ENCODE data around the gene ATAD3A.

DNA sequence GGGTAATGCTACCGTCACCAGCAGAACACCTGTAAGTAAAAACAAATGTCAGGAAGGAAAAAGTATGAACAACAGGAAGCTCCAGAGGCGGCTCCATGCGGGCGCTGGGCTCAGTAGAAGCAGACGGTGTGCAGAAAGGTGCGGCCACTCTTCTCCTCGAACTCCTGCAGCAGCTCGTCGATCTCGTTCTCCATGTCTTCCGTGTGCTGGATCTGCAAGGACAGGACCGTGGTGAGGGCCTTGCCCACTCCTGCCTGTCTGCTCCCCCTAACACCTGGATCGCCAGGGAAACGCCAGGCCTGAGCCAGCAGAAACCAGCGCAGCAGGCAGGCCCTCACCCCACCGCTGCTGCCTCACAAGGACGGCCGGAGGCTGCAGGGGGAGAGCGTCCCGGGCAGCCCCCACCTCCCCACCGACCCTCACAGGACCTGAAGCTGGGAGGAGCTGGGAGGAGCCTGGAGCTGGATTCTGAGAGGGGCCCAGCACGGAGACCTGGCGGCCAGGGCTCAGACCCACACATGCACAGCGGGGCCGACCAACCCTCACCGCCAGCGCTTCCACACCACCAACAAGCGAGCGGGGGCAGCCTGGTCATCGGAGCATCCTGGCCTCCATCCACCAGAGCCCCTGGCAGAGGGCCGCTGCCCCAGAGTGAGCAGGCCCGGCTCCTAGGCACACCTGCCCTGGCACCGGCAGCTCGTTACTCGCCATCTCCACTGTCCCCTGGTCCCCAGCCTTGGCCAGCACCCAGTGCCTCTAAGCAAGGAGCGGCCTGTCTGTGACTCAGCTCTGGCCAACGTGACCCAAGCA lies 30.2 kb downstream of the ATAD3A start:
- TF ChIP-seq YY1 (IDR thresholded peaks at IDR 0.05; ENCODE audit: insufficient read depth, insufficient read length) (no peak), ZNF274 (IDR thresholded peaks at IDR 0.05; ENCODE audit: low read depth, low read length) (no peak)

Data from NT2/D1 (cell line).